HG03108 (cell line): ENCODE measurements around the gene ARL3.
"Not testable (repeated sequence)": the region's sequence is repeated elsewhere in the genome, so short reads cannot be mapped to it uniquely, and the experiment has no call there.

ENCODE experiments used
- ATAC-seq: cut with Tn5 transposase; IDR thresholded peaks from one replicate; pipeline ENCODE4 v1.9.1; 2021; ENCODE audit warnings: moderate library complexity; ENCODE audit not compliant: unreplicated experiment

Gene ARL3

DNA sequence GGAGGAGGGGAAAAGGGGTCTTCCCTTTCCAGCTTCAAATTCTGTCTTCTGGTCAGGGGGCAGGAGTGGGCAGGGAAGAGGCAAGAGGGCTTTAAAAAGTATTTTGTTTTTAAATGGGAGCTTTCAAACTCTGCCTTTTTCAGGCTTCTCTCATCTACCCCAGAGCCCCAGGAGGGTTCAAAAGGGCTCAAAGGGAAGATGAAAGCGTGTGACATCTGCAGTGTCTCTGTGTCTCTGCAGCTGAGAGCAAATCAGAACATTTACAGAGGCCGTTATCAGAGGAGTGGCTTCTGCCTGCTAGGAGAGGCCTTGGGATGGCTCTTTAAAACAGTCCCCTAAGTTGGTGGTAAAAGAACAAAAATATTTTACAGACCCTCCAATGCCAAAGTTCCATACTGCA, 39.6 kb downstream of the ARL3 start:
- ATAC-seq = no peak

DNA sequence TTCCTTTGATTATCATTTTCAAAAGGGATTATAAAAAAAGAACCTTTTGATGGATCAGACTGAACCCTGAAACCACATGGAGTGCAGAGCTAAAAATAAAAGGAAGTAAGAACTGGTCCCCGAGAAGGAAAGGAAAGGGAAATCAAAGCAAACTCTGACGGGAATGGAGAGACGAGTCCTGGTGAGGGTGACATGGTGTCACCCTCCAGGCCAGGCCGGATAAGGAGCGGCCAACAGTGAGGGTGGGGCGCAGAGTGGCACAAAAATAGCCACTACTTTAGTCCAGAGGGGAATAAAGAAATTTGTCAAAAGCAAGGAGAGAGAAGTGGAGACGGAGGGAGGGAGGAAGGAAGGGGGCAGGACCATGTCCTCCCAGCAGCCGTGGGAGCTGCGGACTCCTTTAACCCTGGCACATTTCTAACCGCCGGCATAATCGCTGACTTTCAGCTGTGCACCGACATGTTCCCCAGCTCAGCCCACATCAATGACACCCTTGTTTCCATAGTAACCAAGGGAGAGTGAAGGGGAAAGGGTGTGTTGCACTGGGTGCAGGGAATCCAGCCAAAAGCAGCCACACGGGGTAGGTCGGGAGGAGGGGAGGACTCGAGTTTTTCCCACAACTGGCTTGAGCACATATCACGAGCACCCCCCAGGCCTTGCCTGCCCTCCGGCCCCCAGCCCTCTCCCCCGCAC, 40.2 kb downstream of the ARL3 start:
- no peak for ATAC-seq

DNA sequence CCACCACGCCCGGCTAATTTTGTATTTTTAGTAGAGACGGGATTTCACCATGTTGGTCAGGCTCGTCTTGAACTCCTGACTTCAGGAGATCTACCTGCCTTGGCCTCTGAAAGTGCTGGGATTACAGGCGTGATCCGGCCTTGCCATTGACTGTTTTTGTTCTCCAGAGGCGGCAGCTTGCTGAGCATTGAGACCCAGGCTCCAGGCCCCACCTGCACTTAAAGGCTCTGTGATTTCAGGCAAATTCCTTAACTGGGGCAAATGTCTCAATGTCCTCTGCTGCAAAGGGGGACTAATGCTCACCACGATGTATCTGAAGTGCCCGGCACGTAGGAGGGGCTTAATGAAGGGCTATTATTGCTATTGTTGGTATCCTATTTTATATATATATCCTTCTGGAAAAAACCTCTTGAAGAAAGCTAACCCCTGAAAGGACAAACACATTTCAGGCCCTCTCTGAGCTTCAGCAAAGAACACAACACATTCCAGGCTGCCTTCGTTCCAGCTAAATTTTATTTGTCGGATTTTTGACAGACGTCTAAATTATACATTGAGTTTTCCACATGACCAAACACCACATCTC, 40.9 kb downstream of the ARL3 start:
- ATAC-seq = no peak

DNA sequence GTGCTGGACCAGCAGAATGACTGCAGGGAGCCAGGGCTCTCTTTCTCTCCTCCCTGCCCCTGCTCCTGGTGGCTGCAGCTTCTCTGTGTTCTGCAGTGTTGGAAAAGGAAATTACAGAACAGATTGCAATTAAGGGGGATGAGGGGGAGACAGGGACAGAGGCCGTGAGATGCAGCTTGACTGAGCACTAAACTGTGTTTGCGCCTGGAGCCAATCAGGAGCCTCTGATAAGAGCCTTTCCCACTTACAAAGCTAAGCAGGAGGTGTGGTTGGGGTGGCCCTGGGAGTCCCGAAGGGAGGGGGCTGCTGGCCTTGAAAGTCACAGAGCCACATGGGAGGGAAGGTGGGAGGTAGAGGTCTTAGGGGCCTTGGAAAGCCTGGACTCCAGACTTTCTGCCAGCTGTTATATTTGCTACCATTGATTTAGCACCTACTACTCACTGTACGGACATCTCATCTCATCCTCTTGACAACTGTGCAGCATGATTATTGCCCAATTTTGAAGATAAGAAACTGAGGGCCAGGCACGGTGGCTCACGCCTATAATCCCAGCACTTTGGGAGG, 43.2 kb downstream of the ARL3 start:
- no peak for ATAC-seq

DNA sequence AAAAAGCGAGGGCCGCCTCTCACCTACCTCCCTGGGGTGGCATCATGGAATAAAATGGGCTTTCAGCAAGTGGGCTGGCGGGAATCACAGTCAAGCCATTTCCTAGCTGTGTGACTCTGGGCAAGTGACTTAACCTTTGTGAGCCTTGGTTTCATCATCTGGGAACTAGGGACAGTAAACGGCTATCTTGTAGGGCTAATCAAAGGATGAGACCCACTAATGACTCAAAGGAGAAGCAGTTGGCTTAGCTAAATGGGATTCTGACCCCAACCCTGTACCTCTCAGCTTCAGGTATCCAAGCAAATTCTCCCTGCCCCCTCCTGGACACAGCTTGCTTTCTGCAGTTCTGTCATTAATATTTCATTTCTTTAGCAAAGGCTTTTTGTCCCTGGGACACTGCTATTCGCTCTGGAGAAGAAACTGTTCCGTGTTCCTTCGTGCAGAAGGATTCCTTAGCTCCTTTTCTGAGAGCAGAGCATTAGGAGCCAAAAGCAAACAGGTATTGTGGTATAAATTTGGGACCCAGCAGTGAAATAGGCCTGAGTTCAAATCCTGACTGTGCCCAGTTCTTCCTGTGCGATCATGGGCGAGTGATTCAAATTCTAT, 44.0 kb downstream of the ARL3 start:
- no peak for ATAC-seq

- ATAC-seq = no peak
Measured at GRCh38 chr10:102669206-102670064, 44.8 kb downstream of the ARL3 start.

GRCh38 chr10:102668326-102669107, 45.7 kb downstream of the ARL3 start:
- ATAC-seq = no peak

- ATAC-seq = not testable (repeated sequence)
Measured at GRCh38 chr10:102667411-102667810, 46.8 kb downstream of the ARL3 start.

- ATAC-seq = no peak
Measured at GRCh38 chr10:102665904-102666509, 48.2 kb downstream of the ARL3 start.

DNA sequence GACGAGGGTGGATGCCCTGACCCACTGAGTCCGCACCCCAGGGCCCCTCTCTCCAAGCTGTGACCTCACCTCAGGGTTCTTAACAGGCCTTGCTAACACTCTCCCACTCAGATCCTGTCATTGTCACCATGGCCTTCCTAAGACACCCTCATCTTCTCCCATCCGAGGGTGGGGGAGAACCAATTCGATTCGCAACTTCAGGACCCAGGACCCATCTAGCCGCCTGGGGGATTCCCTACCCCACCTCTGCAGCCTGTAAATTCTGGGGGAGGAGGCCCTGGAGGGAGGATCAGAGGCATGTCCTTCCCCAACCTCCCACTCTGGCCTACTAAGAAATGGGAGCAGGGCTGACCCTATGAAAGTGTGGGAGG, 52.6 kb downstream of the ARL3 start:
- ATAC-seq = no peak

GRCh38 chr10:102660888-102661657, 53.1 kb downstream of the ARL3 start:
- ATAC-seq = peak; percentile 76

GRCh38 chr10:102658802-102659201, 55.4 kb downstream of the ARL3 start:
- ATAC-seq = no peak

DNA sequence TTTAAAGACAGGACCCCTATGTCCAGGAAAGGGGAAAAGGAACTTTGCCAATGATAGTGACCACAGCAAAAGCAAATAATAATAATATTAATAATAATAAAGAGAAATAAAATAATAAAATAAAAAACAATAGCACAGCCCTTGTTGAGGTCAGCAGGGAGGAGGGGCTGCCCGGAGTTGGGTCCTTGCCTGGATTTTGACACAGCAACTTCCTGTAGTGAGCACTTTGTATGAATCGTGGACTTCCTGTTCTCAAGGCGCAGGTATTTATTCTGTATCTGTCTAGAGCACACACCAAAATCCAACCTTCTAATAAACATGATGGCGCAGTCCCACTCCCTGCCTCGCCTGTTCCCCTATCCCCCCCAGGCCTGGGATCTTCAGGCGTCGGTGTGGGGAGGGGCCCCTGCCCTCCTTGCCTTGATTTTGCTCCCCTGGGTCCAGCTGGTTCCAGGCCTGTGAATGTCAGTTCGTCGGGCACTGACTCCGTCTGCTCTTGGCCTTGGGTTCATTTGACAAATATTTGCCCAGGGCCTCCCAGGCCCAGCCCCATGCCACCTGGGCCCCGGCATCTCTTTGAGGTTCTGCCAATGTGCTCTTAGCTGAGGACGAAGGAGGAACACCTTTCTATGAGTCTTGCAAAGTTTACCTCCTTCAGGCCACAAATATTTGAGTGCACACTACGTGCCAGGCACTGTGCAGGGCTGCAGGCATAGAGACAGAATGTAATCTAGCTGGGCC, 56.0 kb downstream of the ARL3 start:
- ATAC-seq = no peak

DNA sequence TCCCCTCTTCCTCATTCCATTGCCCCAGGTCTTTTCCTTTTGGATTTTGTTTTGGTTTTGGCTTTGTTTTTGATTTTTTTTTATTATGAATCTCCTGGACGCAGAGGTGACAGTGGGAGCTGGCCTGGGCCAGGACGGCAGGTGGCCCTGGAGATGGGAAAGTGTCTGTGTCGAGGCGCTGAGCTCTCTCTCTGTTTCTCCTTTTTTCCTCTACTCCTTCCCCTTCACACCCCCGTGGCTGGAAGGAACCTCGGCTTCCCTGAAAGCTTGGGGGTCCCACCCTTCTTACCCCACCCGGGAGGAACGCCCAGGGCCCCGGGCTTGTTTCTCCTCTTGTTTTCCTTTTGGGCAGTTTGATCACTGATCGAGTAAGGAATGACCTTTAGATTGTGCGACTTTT, 56.7 kb downstream of the ARL3 start:
- ATAC-seq = no peak

DNA sequence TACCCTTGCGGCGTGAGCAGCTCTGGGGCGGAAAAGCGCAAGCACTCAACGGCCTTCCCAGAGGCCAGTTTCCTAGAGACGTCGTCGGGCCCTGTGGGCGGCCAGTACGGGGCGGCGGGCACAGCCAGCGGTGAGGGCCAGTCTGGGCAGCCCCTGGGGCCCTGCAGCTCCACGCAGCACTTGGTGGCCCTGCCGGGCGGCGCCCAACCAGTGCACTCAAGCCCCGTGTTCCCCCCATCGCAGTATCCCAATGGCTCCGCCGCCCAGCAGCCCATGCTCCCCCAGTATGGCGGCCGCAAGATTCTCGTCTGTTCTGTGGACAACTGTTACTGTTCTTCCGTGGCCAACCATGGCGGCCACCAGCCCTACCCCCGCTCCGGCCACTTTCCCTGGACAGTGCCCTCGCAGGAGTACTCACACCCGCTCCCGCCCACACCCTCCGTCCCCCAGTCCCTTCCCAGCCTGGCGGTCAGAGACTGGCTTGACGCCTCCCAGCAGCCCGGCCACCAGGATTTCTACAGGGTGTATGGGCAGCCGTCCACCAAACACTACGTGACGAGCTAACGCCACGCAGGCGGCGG, 57.3 kb downstream of the ARL3 start:
- no peak for ATAC-seq

DNA sequence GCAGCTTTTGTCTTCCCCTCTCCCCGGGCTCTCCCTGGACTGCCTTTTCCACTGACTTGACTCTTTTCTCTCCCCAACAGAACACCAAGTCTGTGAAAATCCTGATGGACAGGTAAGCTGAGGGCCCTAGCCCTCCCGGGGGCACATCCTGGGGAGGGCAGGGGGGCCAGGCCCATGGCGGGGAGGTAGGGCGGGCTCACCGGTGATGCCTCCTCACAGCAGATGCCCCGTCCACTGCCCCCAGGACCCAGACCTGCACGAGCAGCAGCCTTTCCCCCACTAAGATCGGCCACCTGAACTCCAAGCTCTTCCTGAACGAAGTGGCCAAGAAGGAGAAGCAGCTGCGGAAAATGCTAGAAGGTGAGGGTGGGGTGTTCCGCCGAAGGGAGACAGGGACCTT, 58.2 kb downstream of the ARL3 start:
- ATAC-seq = no peak

DNA sequence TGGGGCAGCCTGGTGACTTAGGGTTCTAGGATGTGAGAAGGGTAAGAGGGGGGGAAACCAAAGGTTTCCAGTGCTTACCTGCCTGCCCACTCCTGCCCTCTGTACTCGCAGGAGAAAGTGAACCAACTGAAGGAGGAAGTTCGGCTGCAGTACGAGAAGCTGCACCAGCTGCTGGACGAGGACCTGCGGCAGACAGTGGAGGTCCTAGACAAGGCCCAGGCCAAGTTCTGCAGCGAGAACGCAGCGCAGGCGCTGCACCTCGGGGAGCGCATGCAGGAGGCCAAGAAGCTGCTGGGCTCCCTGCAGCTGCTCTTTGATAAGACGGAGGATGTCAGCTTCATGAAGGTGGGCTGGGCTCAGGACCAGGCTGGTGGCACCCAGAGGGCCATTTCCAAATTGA, 59.2 kb downstream of the ARL3 start:
- ATAC-seq = no peak

DNA sequence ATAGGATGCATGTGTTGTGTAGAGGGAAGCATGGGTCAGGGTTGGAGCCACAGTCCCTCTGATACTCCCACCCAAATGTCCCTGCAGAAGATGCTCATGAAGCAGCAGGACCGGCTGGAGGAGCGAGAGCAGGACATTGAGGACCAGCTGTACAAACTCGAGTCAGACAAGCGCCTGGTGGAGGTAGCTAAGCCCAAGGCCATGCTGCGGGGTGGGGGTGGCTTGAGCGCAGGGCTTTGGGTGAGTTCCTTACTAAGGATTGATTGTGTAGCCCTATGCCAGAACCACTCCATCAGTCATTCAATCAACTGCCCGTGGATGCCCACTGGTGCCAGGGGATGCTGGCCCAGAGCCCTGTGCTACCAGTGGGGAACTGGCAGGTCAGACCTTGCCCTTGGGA, 59.6 kb downstream of the ARL3 start:
- no peak for ATAC-seq
